Left ventricle myocardium inferior (tissue), 1 donor: ENCODE data around the gene HSPA12B. TPM values are rescaled to one million over a fixed set of nuclear protein-coding genes. Genes with fewer than 3 reads are reported as not detected.

Experiments
- DNase-seq: peaks from one replicate; pipeline ENCODE4 v3.0.0-alpha.2; 2020
- H3K27ac ChIP-seq: fragments of 200-600 bp; replicated peaks from 2 replicates; pipeline ENCODE4 v1.8.0; 2021
- H3K27me3 ChIP-seq: fragments of 200-600 bp; 2 replicates; pipeline ENCODE4 v1.8.0; 2021; ENCODE audit warnings: low read depth
- H3K36me3 ChIP-seq: fragments of 200-600 bp; 2 replicates; pipeline ENCODE4 v1.8.0; 2021
- H3K4me1 ChIP-seq: fragments of 200-600 bp; 2 replicates; pipeline ENCODE4 v1.8.0; 2021
- H3K4me3 ChIP-seq: fragments of 200-600 bp; 2 replicates; pipeline ENCODE4 v1.8.0; 2021; ENCODE audit warnings: mild to moderate bottlenecking, moderate library complexity
- H3K9me3 ChIP-seq: fragments of 200-600 bp; replicated peaks from 2 replicates; pipeline ENCODE4 v1.8.0; 2021
- intact Hi-C: fragments of 100-400 bp; cut with micrococcal nuclease; formaldehyde crosslinking; loops from one replicate; pipeline ENCODE4 v1.11.0; 2022
- total RNA-seq: library from RNA; stranded (reverse); fragmentation: NEBNext Ultra II Directional; extraction: Animal tissue kit (Norgen Biotek cat#: 25700); gene quantifications from one replicate; pipeline ENCODE4 v1.2.1, GENCODE V29; 2021
- TF ChIP-seq, protein P1 (sequence below): fragments of 200-600 bp; IDR thresholded peaks from 2 replicates; pipeline ENCODE4 v1.8.0; 2021; ENCODE audit warnings: antibody characterized with exemption, mild to moderate bottlenecking, borderline replicate concordance
- donor health status: DM: no; HTN: yes; CAD: no; lungs with severe emphysema.

Gene HSPA12B
- total RNA-seq, 1 donor from 2014 or later = 12.5 TPM

DNA sequence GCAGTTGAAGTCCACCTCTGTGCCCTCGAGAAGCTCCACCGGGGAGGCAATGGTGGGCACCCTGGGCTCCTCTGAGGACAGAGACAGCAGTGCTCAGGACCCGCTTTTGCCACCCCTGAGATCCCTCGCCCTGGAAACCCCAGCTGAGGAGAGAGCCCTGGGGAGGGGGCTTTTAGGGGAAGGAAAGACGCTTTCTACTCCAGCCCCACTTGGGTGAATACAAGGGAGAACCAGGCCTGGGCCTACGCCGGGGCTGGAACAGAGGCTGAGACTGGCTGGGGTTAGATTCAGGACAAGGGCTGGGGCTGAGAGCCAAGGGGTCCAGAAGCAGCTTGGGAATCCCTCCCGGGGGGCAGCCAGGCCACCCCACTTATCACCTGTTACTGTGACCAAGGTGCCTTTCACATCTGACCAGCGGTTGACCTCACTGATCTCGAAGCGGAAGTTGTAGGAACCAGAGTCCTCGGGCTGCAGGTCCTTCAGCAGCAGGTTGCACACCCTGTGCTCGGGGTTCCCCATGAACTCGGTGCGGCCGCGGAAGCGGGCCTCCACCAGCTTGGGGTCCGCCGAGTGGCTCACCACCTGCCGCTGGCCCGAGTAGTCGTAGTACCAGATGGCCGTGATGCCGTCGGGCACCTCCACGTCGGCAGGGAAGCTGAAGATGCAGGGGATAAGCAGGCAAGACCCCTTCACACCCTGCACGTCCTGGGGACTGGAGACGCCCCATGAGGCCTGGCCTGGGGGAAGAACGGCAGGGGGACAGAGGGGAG lies 26.3 kb upstream of the HSPA12B start:
- no peaks in the 10 kb centered on the region for H3K36me3 ChIP-seq
- DNase-seq = no peak
- no peaks in the 10 kb centered on the region for H3K9me3 ChIP-seq
- TF ChIP-seq, protein P1, sequence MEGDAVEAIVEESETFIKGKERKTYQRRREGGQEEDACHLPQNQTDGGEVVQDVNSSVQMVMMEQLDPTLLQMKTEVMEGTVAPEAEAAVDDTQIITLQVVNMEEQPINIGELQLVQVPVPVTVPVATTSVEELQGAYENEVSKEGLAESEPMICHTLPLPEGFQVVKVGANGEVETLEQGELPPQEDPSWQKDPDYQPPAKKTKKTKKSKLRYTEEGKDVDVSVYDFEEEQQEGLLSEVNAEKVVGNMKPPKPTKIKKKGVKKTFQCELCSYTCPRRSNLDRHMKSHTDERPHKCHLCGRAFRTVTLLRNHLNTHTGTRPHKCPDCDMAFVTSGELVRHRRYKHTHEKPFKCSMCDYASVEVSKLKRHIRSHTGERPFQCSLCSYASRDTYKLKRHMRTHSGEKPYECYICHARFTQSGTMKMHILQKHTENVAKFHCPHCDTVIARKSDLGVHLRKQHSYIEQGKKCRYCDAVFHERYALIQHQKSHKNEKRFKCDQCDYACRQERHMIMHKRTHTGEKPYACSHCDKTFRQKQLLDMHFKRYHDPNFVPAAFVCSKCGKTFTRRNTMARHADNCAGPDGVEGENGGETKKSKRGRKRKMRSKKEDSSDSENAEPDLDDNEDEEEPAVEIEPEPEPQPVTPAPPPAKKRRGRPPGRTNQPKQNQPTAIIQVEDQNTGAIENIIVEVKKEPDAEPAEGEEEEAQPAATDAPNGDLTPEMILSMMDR = no peak
- H3K27ac ChIP-seq = no peak overlapping the region
- H3K4me3 ChIP-seq = no peak overlapping the region
- intact Hi-C loops = no loop called here
- no peaks in the 10 kb centered on the region for H3K27me3 ChIP-seq
- peaks cover 22% of the 10 kb centered on the region for H3K4me1 ChIP-seq

DNA sequence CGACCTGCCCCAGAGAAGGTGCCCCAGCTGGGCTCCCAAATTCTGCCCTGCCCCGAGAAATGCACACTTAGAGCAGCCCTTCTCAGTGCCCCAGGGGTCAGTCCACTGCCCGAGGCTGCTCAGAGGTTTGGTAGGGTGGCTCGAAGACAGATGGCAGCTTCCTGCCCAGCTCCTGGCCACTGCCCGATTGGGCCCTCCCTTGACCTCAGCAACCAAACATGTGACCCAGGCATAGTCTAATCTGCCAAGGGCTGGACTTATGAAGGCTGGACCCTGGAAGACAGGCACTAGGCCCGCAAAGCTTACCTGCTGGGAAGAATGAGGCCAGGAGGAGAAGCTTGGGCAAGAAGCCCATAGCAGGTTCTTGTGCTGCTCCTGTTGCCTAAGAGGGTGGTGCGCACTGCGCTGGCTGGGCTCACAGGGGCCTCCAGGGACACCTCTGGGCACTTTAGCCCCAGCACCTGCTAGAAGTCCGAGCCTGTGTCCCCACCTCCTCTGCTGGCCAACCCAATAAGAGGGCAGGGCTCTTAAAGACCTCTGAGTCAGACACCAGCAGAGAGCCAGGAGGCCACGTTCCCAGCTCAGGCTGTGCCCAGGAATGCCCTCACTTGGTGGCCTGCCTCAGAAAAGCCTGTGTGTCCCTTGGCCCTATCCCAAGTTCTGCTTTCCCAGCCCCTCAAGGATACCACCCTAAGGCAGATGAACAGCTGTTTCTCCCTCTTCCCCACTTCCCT lies 25.5 kb upstream of the HSPA12B start:
- TF ChIP-seq, protein P1 = no peak
- Histone ChIP-seq H3K27me3 (no peaks in the 10 kb centered on the region), H3K9me3 (no peaks in the 10 kb centered on the region), H3K36me3 (no peaks in the 10 kb centered on the region), H3K27ac (no peak overlapping the region), H3K4me3 (no peak overlapping the region), H3K4me1 (peaks cover 24% of the 10 kb centered on the region)
- DNase-seq = no peak
- intact Hi-C loops = no loop called here

DNA sequence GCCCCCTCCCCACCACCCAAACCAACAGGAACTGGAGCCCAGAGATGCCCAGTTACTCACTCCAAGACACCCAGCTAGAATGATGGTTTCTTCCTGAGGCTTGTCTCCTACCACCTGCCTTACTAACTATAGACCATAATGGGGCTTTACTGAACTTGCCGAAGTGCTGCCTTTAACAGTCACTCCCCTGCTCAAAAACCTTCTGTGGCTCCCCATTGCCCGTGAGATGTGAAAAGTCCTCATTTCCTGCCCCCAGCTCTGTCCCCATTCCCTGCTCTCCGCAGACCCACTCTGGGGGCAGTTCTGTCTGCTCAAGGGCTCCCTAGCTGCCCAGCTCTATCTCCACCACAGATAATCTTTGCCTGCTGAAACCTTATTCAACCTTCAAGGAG lies 25.0 kb upstream of the HSPA12B start:
- TF ChIP-seq, protein P1 = no peak
- Histone ChIP-seq H3K27me3 (no peaks in the 10 kb centered on the region), H3K4me3 (no peak overlapping the region), H3K36me3 (no peaks in the 10 kb centered on the region), H3K27ac (no peak overlapping the region), H3K9me3 (no peaks in the 10 kb centered on the region), H3K4me1 (peaks cover 24% of the 10 kb centered on the region)
- intact Hi-C loops = no loop called here
- no peak for DNase-seq

DNA sequence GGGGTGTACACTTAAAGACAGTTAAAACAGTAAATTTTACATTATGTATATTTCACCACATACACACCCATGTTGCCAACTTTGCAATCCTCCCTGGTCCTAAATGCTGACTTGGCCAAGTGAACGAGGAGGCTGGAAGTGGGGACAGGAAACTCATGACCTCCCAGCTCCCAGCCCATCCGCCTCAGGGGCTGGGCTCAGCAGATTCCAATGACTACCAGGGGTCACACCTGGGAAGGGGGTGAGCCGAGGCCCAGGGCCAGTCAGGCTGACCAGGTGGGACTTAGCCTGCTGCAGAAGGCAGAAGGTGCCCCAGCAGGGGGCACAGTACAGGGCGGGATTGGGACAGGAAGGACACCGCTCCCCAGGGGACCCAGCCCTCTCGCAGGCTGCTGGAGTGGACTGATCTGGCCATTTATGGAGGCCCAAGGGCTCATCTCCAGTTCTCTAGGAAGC lies 22.4 kb upstream of the HSPA12B start:
- Histone ChIP-seq H3K36me3 (no peaks in the 10 kb centered on the region), H3K9me3 (no peaks in the 10 kb centered on the region), H3K27ac (peak overlapping the region; percentile 65), H3K27me3 (no peaks in the 10 kb centered on the region), H3K4me1 (peaks cover 24% of the 10 kb centered on the region), H3K4me3 (peak overlapping the region; percentile 28)
- DNase-seq = no peak
- intact Hi-C loops = loop anchor here (2.0 kb wide), 1 partner anchor 33 kb away; no protein-coding TSS in a partner anchor
- TF ChIP-seq, protein P1 = no peak

DNA sequence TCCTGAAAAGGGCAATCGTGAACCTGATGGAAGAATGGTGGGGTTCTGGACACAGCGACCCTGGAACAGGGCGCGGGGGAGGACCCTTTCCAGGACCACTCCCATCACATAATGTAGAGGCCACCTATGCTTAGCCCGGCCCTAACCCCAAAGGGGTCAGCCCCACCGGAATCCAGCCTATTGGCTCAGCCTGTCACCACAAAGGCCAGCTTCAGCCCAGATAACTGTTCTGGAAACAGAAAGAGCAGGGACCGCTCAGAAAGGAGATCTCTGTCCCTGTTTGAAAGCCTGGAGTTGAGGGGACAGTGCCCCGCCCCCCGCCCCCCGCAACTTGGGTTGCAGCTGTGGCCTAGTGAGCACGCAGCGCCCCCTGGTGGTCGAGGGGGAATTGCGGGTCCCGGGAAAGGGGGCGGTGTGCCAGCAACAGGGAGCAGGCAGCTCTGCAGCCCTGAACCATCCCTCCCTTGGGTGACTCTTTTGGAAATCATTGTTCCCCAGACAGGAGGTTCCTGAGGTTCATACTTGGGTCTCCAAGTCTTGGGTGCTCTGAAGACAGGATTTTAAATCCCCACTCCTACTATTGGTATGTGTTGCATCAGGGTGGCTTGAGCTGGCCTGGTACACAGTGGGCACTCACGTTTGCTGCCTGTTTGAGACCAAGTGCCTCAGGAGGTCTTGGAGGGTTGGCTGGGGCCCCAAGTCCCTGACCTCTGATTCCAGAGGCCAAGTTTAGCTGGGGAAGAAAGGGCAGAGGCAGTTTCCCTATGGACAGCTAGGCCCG lies 21.6 kb upstream of the HSPA12B start:
- intact Hi-C loops = loop anchor here (2.0 kb wide), 1 partner anchor 34 kb away; no protein-coding TSS in a partner anchor
- Histone ChIP-seq H3K36me3 (no peaks in the 10 kb centered on the region), H3K4me1 (peaks cover 24% of the 10 kb centered on the region), H3K4me3 (peak overlapping the region; percentile 37), H3K27me3 (no peaks in the 10 kb centered on the region), H3K27ac (peak overlapping the region; percentile 65), H3K9me3 (no peaks in the 10 kb centered on the region)
- TF ChIP-seq, protein P1 = peak; percentile 97
- peak; percentile 83 for DNase-seq
